Keratinocyte (primary cell): Measurements from ENCODE around the gene TECPR1. TPM values are rescaled to one million over a fixed set of nuclear protein-coding genes. Genes with fewer than 3 reads are reported as not detected.

Experiments
- DNase-seq: peaks from one replicate; pipeline ENCODE4 v3.0.0-alpha.2; 2011; ENCODE audit warnings: low read depth, missing footprints, low spot score
- FAIRE-seq: peaks from 2 replicates; lab custom pipeline; 2011; peaks lifted over from hg19 to GRCh38; lab: Jason Lieb, UNC
- H2AFZ ChIP-seq: 2 replicates; pipeline ENCODE4 v1.6.0; 2012; ENCODE audit warnings: low read length, control low read depth, inconsistent platforms; ENCODE audit not compliant: control insufficient read depth
- H3K27ac ChIP-seq: 2 replicates; pipeline ENCODE4 v1.5.1; 2011; ENCODE audit warnings: low read length; ENCODE audit not compliant: control insufficient read depth, insufficient read depth
- H3K27me3 ChIP-seq: 3 replicates; pipeline ENCODE4 v1.6.0; 2011; ENCODE audit warnings: low read length; ENCODE audit not compliant: control insufficient read depth, insufficient read depth; ENCODE audit errors: extremely low read depth
- H3K36me3 ChIP-seq, 2 experiments: 2 replicates in 1 of 2; 3 replicates in 1 of 2; pipeline ENCODE4 v1.5.1; 2011; ENCODE audit warnings: low read length in 2 of 2, mild to moderate bottlenecking in 1 of 2; ENCODE audit not compliant: control insufficient read depth in 2 of 2, insufficient read depth in 2 of 2; ENCODE audit errors: extremely low read depth in 1 of 2
- H3K4me1 ChIP-seq: 3 replicates; pipeline ENCODE4 v1.5.1; 2011; ENCODE audit warnings: low read length; ENCODE audit not compliant: control insufficient read depth, insufficient read depth; ENCODE audit errors: extremely low read depth
- H3K4me2 ChIP-seq: 3 replicates; pipeline ENCODE4 v1.6.0; 2011; ENCODE audit warnings: low read depth, low read length; ENCODE audit not compliant: control insufficient read depth, insufficient read depth; ENCODE audit errors: extremely low read depth
- H3K4me3 ChIP-seq, 3 experiments: fragments of 200-600 bp in 1 of 3; sonication (generic) in 1 of 3; 2 replicates in 2 of 3; 3 replicates in 1 of 3; pipeline ENCODE4 v1.5.1; 2011 to 2016; ENCODE audit warnings: low read length in 3 of 3, mild to moderate bottlenecking in 3 of 3, control low read depth in 2 of 3, inconsistent platforms in 1 of 3, low read depth in 1 of 3, mixed read lengths in 1 of 3, mixed run types in 1 of 3, moderate library complexity in 1 of 3; ENCODE audit not compliant: control insufficient read depth in 2 of 3, insufficient read depth in 2 of 3; ENCODE audit errors: extremely low read depth in 1 of 3
- H3K79me2 ChIP-seq: 2 replicates; pipeline ENCODE4 v1.6.0; 2012; ENCODE audit warnings: low read length; ENCODE audit not compliant: control insufficient read depth, insufficient read depth
- H3K9ac ChIP-seq: 3 replicates; pipeline ENCODE4 v1.6.0; 2011; ENCODE audit warnings: low read length; ENCODE audit not compliant: control insufficient read depth, insufficient read depth; ENCODE audit errors: extremely low read depth
- H3K9me1 ChIP-seq: 3 replicates; pipeline ENCODE4 v1.6.0; 2011; ENCODE audit warnings: low read length; ENCODE audit not compliant: control insufficient read depth, insufficient read depth; ENCODE audit errors: extremely low read depth
- H3K9me3 ChIP-seq: 2 replicates; pipeline ENCODE4 v1.5.1; 2012; ENCODE audit warnings: low read depth, low read length; ENCODE audit not compliant: control insufficient read depth
- H4K20me1 ChIP-seq: 3 replicates; pipeline ENCODE4 v1.6.0; 2011; ENCODE audit warnings: low read length; ENCODE audit not compliant: control insufficient read depth, insufficient read depth; ENCODE audit errors: extremely low read depth
- CTCF ChIP-seq, 3 experiments: IDR thresholded peaks in 1 of 3; conservative IDR thresholded peaks in 1 of 3; optimal IDR thresholded peaks in 1 of 3; 2 replicates in 2 of 3; 3 replicates in 1 of 3; pipeline versions ENCODE3 to v1.5.1; 2011; ENCODE audit warnings: low read length in 3 of 3, mild to moderate bottlenecking in 3 of 3, moderate library complexity in 2 of 3, control low read depth in 1 of 3, inconsistent platforms in 1 of 3; ENCODE audit not compliant: insufficient read depth in 2 of 3; ENCODE audit errors: extremely low read depth in 1 of 3
- EZH2 ChIP-seq: IDR thresholded peaks from one replicate; pipeline ENCODE4 v1.6.1; 2012; ENCODE audit warnings: inconsistent platforms, mild to moderate bottlenecking, low read length, moderate library complexity
- dilution Hi-C: fragments of 300-500 bp; cut with MboI; formaldehyde crosslinking; loops from one replicate; pipeline ENCODE4 v1.7.0; 2020; ENCODE audit warnings: low sequenced_read_pairs; ENCODE audit not compliant: extremely low pct_ligation_motif_present
- polyA plus RNA-seq, 5 experiments: library from polyadenylated mRNA; depleted of rRNA in 3 of 5; stranded (reverse) in 3 of 5; stranded (forward) in 1 of 5; unstranded in 1 of 5; fragments of >200 nt; gene quantifications; 1 replicate in 1 of 5; 2 replicates in 3 of 5; 3 replicates in 1 of 5; pipeline versions ENCODE4 v1.2.1 to v1.2.3, GENCODE V29; 2011 to 2012; ENCODE audit warnings: missing spikeins in 2 of 5, low read depth in 1 of 5, low replicate concordance in 1 of 5

TECPR1 gene
- polyA plus RNA-seq, 1 donor (not counting 4 experiments of a cell fraction or from before 2014, with no cell fraction given), result 2.4 TPM

- Histone ChIP-seq H4K20me1 (peaks cover 28% of the 10 kb centered on the region), H3K4me1 (peaks cover 32% of the 10 kb centered on the region), H3K9ac (no peak overlapping the region), H3K4me2 (no peak overlapping the region), H3K27me3 (no peaks in the 10 kb centered on the region), H3K36me3 (peaks cover 34 to 38% of the 10 kb centered on the region in 2 experiments), H3K79me2 (peaks cover 34% of the 10 kb centered on the region), H3K27ac (no peak overlapping the region), H2AFZ (no peak overlapping the region), H3K4me3 (no peak overlapping the region), H3K9me3 (no peaks in the 10 kb centered on the region), H3K9me1 (peaks cover 2% of the 10 kb centered on the region)
- FAIRE-seq, result no peak
- DNase-seq, result no peak
- dilution Hi-C loops, result no loop called here
- peak in 2 of 3 experiments; percentile 25 to 38 for TF ChIP-seq CTCF (optimal IDR thresholded peaks at IDR 0.05 in 1 of 3, IDR thresholded peaks at IDR 0.05 in 1 of 3, conservative IDR thresholded peaks at IDR 0.05 in 1 of 3; ENCODE audit: extremely low read depth in 1 of 3, insufficient read depth in 2 of 3, low read length in 3 of 3)
- no peak for TF ChIP-seq EZH2
Measured at GRCh38 chr7:98291717-98292116, 39.7 kb upstream of the TECPR1 start.

GRCh38 chr7:98289333-98289875 is 37.4 kb upstream of the TECPR1 start:
- peaks cover 44% of the 10 kb centered on the region for H3K4me1 ChIP-seq
- peaks cover 47% of the 10 kb centered on the region for H3K79me2 ChIP-seq
- H3K4me2 ChIP-seq, result no peak overlapping the region
- no peak for FAIRE-seq
- dilution Hi-C loops, result no loop called here
- H3K4me3 ChIP-seq, result no peak overlapping the region
- H3K27ac ChIP-seq, result no peak overlapping the region
- peaks cover 18% of the 10 kb centered on the region for H4K20me1 ChIP-seq
- H3K36me3 ChIP-seq, result peaks cover 29 to 31% of the 10 kb centered on the region in 2 experiments
- DNase-seq, result no peak
- peaks cover 4% of the 10 kb centered on the region for H3K9me1 ChIP-seq
- no peaks in the 10 kb centered on the region for H3K9me3 ChIP-seq
- H3K9ac ChIP-seq, result no peak overlapping the region
- no peaks in the 10 kb centered on the region for H3K27me3 ChIP-seq
- no peak overlapping the region for H2AFZ ChIP-seq
- TF ChIP-seq EZH2, result no peak
- no peak for TF ChIP-seq CTCF (optimal IDR thresholded peaks at IDR 0.05 in 1 of 3, IDR thresholded peaks at IDR 0.05 in 1 of 3, conservative IDR thresholded peaks at IDR 0.05 in 1 of 3; ENCODE audit: extremely low read depth in 1 of 3, insufficient read depth in 2 of 3, low read length in 3 of 3)
